K562 (cell line): ENCODE measurements around the gene ASMTL. TPM values are rescaled to one million over a fixed set of nuclear protein-coding genes. Genes with fewer than 3 reads are reported as not detected.

ENCODE experiments used
- ADNP ChIP-seq: fragments of 200-800 bp; sonication (Bioruptor generic); IDR thresholded peaks from 2 replicates; pipeline ENCODE4 v1.6.1; 2016; ENCODE audit warnings: missing genetic modification characterization, missing compliant biosample characterization
- EP300 ChIP-seq: IDR thresholded peaks from 2 replicates; pipeline ENCODE4 v1.6.1; 2012; ENCODE audit warnings: low read length, improper control_type of control experiment
- IFI16 ChIP-seq: fragments of 250-450 bp; sonication (Bioruptor Pico); IDR thresholded peaks from 2 replicates; pipeline ENCODE4 v2.1.2; 2022; ENCODE audit warnings: mild to moderate bottlenecking, inconsistent platforms
- JUNB ChIP-seq: fragments of 450-650 bp; formaldehyde crosslinking; conservative IDR thresholded peaks from 2 replicates; pipeline ENCODE4 v1.4.0; 2020; ENCODE audit warnings: mild to moderate bottlenecking
- MTA1 ChIP-seq: fragments of 450-650 bp; IDR thresholded peaks from 2 replicates; pipeline ENCODE4 v1.6.1; 2017; ENCODE audit warnings: borderline replicate concordance
- MTA2 ChIP-seq: fragments of 450-650 bp; IDR thresholded peaks from 2 replicates; pipeline ENCODE4 v1.6.1; 2016; ENCODE audit warnings: low read depth
- NCOR1 ChIP-seq: fragments of 450-650 bp; IDR thresholded peaks from 2 replicates; pipeline ENCODE4 v1.6.1; 2016; ENCODE audit warnings: mild to moderate bottlenecking, moderate library complexity
- NFIC ChIP-seq: fragments of 450-650 bp; IDR thresholded peaks from 2 replicates; pipeline ENCODE4 v1.6.1; 2017; ENCODE audit warnings: mild to moderate bottlenecking, inconsistent platforms
- PHTF2 ChIP-seq: fragments of 250-450 bp; sonication (Bioruptor Pico); IDR thresholded peaks from 2 replicates; pipeline ENCODE4 v1.5.0; 2021; ENCODE audit warnings: mild to moderate bottlenecking
- PYGO2 ChIP-seq: fragments of 450-650 bp; IDR thresholded peaks from 2 replicates; pipeline ENCODE4 v1.6.1; 2016; ENCODE audit warnings: mild to moderate bottlenecking, missing genetic modification characterization, moderate library complexity, missing compliant biosample characterization
- SOX6 ChIP-seq: fragments of 450-650 bp; IDR thresholded peaks from 2 replicates; pipeline ENCODE4 v1.6.1; 2014; ENCODE audit warnings: mild to moderate bottlenecking
- SP1 ChIP-seq: sonication (generic); formaldehyde crosslinking; IDR thresholded peaks from 2 replicates; pipeline ENCODE4 v1.8.1; 2022; ENCODE audit warnings: mild to moderate bottlenecking, missing genetic modification reagents
- XRCC4 ChIP-seq: IDR thresholded peaks from one replicate; pipeline ENCODE4 v1.6.1; 2011; ENCODE audit not compliant: insufficient read depth, insufficient read length; ENCODE audit errors: extremely low read depth
- ZBTB40 ChIP-seq, 2 experiments: fragments of 450-650 bp in 1 of 2; sonication (generic) in 1 of 2; formaldehyde crosslinking in 1 of 2; IDR thresholded peaks; 2 replicates each; pipeline versions ENCODE4 v1.7.1 to v1.9.0; 2016 to 2022; ENCODE audit warnings: inconsistent platforms in 1 of 2, mild to moderate bottlenecking in 1 of 2, missing genetic modification reagents in 1 of 2
- ZNF146 ChIP-seq: IDR thresholded peaks from one replicate; pipeline ENCODE4 v1.6.1; 2018; ENCODE audit warnings: missing compliant biosample characterization; ENCODE audit not compliant: unreplicated experiment
- ZNF586 ChIP-seq: fragments of 450-650 bp; formaldehyde crosslinking; conservative IDR thresholded peaks from 2 replicates; pipeline ENCODE4 v1.4.0; 2020; ENCODE audit warnings: mild to moderate bottlenecking, moderate library complexity
- ZNF77 ChIP-seq: fragments of 250-450 bp; sonication (Bioruptor Pico); IDR thresholded peaks from 2 replicates; pipeline ENCODE4 v1.5.0; 2020
- ZNF785 ChIP-seq: fragments of 250-450 bp; sonication (Bioruptor Pico); IDR thresholded peaks from 2 replicates; pipeline ENCODE4 v1.4.0; 2020; ENCODE audit warnings: mild to moderate bottlenecking
- polyA plus RNA-seq, 8 experiments: library from polyadenylated mRNA; depleted of rRNA in 4 of 8; stranded (reverse) in 5 of 8; unstranded in 3 of 8; fragments of >200 nt; fragmentation: Nextera tagmentation in 2 of 8; fragmentation: Illumina TruSeq in 1 of 8; extraction: Ambion mirVana in 2 of 8; extraction: Trizol in 1 of 8; gene quantifications; 2 replicates each; pipeline versions ENCODE4 v1.2.1 to v1.2.3, GENCODE V29; 2011 to 2014; ENCODE audit warnings: inconsistent platforms in 1 of 8, missing spikeins in 1 of 8
- total RNA-seq, 7 experiments: library from RNA; depleted of rRNA in 6 of 7; stranded (reverse); fragments of >200 nt in 6 of 7; fragmentation: Illumina TruSeq in 2 of 7; extraction: Trizol in 2 of 7; gene quantifications; 2 replicates each; pipeline versions ENCODE4 v1.2.1 to v1.2.3, GENCODE V29; 2011 to 2021; ENCODE audit warnings: low replicate concordance in 1 of 7
- TF ChIP-seq, protein P1 (sequence below): fragments of 450-650 bp; formaldehyde crosslinking; IDR thresholded peaks from 2 replicates; pipeline ENCODE4 v1.4.0; 2022; ENCODE audit warnings: missing genetic modification characterization
- TF ChIP-seq, protein P2 (sequence below), 3 experiments: IDR thresholded peaks in 2 of 3; conservative IDR thresholded peaks in 1 of 3; 2 replicates each; pipeline ENCODE4 v1.5.1; 2011 to 2012; ENCODE audit warnings: low read length in 3 of 3, mild to moderate bottlenecking in 3 of 3, control low read depth in 2 of 3, improper control_type of control experiment in 1 of 3, inconsistent platforms in 1 of 3, low read depth in 1 of 3, mixed read lengths in 1 of 3, moderate library complexity in 1 of 3; ENCODE audit not compliant: insufficient read depth in 2 of 3

ASMTL gene
- total and polyA plus RNA-seq, 9 of the 15 experiments (the other 6 are each of a cell fraction or from before 2014, with no cell fraction given): 0.56 to 20.6 (median 7.6) TPM

GRCh38 chrX:1453395-1453783 is 680 bp upstream of the ASMTL start (continued):
- TF ChIP-seq ZBTB40 (IDR thresholded peaks at IDR 0.05) (no peak), ZBTB40 (CRISPR knock-in tag; IDR thresholded peaks at IDR 0.05) (no peak), JUNB (no peak), ADNP (tag) (no peak), PYGO2 (tag) (no peak), SOX6 (no peak), ZNF146 (no peak), ZNF785 (CRISPR knock-in tag) (no peak), NFIC (0 out of 2 replicates have a peak, but pooled peaks have one; percentile 16), MTA2 (peak; percentile 51), EP300 (no peak), PHTF2 (no peak), NCOR1 (no peak), XRCC4 (no peak), ZNF586 (no peak), MTA1 (peak; percentile 86), IFI16 (CRISPR knock-in tag) (no peak), SP1 (CRISPR knock-in tag) (no peak), ZNF77 (no peak)
- TF ChIP-seq, protein P1, sequence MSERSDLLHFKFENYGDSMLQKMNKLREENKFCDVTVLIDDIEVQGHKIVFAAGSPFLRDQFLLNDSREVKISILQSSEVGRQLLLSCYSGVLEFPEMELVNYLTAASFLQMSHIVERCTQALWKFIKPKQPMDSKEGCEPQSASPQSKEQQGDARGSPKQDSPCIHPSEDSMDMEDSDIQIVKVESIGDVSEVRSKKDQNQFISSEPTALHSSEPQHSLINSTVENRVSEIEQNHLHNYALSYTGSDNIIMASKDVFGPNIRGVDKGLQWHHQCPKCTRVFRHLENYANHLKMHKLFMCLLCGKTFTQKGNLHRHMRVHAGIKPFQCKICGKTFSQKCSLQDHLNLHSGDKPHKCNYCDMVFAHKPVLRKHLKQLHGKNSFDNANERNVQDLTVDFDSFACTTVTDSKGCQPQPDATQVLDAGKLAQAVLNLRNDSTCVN (CRISPR knock-in tag): no peak
- TF ChIP-seq, protein P2, sequence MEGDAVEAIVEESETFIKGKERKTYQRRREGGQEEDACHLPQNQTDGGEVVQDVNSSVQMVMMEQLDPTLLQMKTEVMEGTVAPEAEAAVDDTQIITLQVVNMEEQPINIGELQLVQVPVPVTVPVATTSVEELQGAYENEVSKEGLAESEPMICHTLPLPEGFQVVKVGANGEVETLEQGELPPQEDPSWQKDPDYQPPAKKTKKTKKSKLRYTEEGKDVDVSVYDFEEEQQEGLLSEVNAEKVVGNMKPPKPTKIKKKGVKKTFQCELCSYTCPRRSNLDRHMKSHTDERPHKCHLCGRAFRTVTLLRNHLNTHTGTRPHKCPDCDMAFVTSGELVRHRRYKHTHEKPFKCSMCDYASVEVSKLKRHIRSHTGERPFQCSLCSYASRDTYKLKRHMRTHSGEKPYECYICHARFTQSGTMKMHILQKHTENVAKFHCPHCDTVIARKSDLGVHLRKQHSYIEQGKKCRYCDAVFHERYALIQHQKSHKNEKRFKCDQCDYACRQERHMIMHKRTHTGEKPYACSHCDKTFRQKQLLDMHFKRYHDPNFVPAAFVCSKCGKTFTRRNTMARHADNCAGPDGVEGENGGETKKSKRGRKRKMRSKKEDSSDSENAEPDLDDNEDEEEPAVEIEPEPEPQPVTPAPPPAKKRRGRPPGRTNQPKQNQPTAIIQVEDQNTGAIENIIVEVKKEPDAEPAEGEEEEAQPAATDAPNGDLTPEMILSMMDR (IDR thresholded peaks at IDR 0.05 in 2 of 3, conservative IDR thresholded peaks at IDR 0.05 in 1 of 3; ENCODE audit: insufficient read depth in 2 of 3, low read depth in 1 of 3, low read length in 3 of 3): no peak
